ENCODE measurements around the gene CDK5. TPM values are rescaled to one million over a fixed set of nuclear protein-coding genes. Genes with fewer than 3 reads are reported as not detected.

The CDK5 gene
- total RNA-seq: 10 to 100 TPM; 28.2 to 31.6 TPM

DNA sequence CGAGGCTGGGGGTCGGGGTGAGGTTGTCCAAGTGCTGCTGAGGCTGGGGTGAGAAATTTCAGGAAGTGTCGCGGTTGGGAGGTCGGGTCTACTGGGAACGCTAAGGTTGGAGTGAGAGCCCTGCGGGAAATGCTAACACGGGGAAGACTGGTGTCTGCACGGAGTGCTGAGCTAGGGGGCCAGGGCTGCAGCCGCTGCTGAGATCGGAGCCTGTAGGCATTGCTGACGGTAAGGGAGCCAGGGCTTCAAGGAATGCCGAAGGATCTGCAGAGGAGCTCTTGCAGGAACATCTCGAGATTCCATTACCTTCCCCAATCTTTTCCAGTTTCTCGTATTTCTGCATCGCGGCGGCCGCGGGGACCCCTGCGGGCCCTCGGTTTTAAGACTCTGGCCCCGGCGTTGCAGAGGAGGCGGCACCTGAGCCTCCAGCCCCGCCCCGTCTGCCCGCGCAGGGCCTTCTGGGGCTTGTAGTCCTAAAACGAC is at the start of gene CDK5:
CDK5 (minus strand) TSS at position 392 of the 483 bp plus-strand sequence; CDS start at position 343, 49 bp downstream.

DNA sequence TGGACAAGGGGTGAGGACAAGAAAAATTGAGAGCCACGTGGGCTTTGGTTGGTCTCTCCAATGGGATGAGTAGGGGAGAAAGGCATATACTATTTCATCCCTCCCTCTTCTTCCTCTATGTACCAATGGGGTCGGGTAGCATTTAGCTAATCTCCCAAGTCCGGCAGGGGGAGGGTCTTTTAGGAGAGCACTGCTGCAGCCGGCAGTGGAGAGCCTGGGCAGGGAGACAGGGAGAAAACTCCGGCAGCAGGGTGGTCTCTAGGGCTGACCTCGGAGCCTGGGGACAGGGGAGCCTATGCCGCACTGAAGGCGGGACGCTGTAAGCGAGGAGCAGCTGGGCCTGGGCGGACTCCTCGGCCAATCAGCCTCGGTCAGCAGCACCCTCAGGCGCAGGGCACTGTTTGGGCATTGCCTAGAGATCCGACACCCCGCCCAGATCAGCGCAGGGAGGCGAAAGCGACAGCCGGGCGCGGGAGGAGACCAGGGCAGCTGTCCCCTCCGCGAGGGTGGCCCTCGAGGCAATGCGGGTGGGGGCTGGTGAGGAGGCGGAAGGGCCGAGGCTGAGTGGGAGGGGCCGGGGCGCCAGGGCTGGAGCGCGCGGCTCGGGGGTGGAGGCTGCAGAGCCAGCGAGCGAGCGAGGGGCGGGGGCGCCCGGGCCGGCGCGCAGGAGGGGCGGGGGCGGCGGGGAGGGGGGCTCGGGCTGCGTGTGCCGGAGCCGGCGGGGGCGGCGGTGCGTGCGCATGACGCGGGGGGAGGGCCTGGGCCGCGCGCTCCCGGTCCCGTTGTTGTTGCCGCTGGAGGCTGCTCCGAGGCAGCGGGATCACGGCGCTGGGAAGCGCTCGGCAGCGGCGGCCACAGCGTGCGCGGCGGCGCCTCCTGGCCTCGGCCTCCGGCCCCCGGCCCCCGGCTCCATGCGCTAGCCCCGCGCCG is 28.3 kb upstream of the CDK5 start, which contains the start of gene AGAP3:
AGAP3 (plus strand) TSS at position 785 of the 930 bp plus-strand sequence. CDS start 267 bp downstream, outside the sequence.

GRCh38 chr7:151083071-151083823 is 25.6 kb upstream of the CDK5 start, which contains the start of gene TMUB1:
TSS of gene TMUB1 (minus strand) at chr7:151083493. CDS start at chr7:151082563, 930 bp downstream.

GRCh38 chr7:151080522-151081169 is 22.9 kb upstream of the CDK5 start, which contains the start of gene FASTK:
TSS of gene FASTK (minus strand) at chr7:151080809. CDS start at chr7:151080766, 43 bp downstream.

GRCh38 chr7:151059367-151060112 is 1.8 kb upstream of the CDK5 start, which contains the start of gene SLC4A2:
TSS of gene SLC4A2 (plus strand) at chr7:151059589. CDS start at chr7:151061988, 2,399 bp downstream.

GRCh38 chr7:151047976-151048815 is 9.5 kb downstream of the CDK5 start, which contains the start of gene ASIC3:
TSS of gene ASIC3 (plus strand) at chr7:151048531. CDS start at chr7:151048886, 355 bp downstream.

DNA sequence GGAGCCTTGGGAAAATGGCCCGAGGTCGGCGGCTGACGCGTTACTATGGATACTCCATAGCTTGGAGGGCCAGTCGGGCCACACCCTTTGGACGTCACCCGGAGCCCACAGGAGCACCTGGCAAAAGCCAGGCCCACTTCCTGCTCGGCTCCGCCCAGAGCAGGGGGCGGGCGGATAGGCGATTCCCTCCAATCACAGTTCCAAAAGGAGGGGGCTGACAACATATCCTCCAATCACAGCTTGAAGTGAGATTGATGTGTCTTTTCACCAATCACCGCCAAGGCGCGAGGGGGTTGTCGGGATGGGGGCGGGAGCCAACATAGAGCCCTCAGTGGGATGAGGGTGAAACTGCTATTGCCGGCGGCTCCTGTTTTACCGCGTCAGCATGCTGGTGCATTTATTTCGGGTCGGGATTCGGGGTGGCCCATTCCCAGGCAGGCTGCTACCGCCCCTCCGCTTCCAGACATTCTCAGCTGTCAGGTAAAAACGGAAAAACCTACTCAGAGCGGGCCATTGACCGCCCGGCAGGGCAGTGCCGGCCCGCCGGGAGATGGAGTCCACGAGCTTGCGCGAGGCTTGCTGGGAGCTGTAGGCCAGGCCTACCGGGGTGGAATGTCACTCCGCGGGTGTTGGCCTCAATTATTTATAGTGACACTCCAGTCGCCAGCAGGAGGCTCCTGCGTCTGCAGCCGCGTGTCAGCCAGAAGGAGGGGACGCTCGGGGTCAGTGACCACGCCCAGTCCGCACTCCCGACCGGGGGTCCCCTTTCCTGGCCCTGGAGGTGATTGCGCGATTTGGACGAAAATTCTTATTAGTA is 29.4 kb downstream of the CDK5 start, which contains the start of gene ABCB8:
ABCB8 (plus strand) TSS at position 320 of the 817 bp plus-strand sequence; CDS start at position 386, 66 bp downstream.

DNA sequence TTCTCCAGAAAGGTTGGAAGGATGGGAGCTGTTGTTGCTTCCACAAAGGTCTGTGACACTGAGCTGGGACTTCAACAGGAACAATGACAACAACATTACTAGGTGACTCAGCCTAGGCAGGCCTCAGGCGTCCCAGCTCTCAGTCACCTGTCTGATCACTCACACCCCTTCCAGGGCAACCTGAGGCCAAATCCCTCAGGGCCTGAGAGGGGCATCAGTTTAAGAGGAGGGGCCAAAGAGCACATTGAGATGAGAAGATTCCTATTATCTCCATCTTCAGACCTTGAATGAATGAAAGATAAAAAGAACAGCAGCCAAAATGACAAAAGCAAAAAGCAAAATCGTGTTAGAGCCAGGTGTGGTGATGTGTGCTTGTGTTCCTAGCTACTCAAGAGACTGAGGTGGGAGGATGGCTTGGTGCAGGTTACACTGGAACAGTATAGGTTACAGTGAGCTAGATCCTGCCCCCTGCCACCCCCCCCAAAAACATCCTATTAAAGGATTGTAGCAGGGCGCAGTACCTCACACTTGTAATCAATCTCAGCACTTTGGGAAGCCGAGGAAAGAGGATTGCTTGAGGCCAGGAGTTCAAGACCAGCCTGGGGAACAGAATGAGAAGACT is 33.2 kb downstream of the CDK5 start, which contains the start of gene ATG9B:
ATG9B (minus strand) TSS at position 60 of the 622 bp plus-strand sequence. CDS start 71 bp downstream, outside the sequence.

Other genes with a start within 250 kb of the CDK5 start
- not detected for gene AOC1, start 205.4 kb downstream of the CDK5 start, total RNA-seq
- not detected for gene KCNH2, start 79.6 kb downstream of the CDK5 start, total RNA-seq
- 1 to 10 TPM in 1 of 2 donors, under 1 TPM in 1; 0.69 to 7.0 TPM for gene NOS3, start 66.9 kb downstream of the CDK5 start, total RNA-seq
- gene ATG9B, start 33.4 kb downstream of the CDK5 start, total RNA-seq: under 1 TPM in 1 of 2 donors, not detected in 1; under 0.01 TPM
- gene ABCB8, start 29.4 kb downstream of the CDK5 start, total RNA-seq: 10 to 100 TPM; 36.6 to 44.4 TPM
- 1 to 10 TPM in 1 of 2 donors, under 1 TPM in 1; 0.33 to 1.0 TPM for gene ASIC3, start 9.4 kb downstream of the CDK5 start, total RNA-seq
- gene SLC4A2, start 1.7 kb upstream of the CDK5 start, total RNA-seq: 100 to 1,000 TPM in 1 of 2 donors, 10 to 100 TPM in 1; 85.3 to 111 TPM
- gene FASTK, start 22.9 kb upstream of the CDK5 start, total RNA-seq: 10 to 100 TPM; 74.3 to 86.0 TPM
- 10 to 100 TPM; 15.1 to 20.6 TPM for gene TMUB1, start 25.6 kb upstream of the CDK5 start, total RNA-seq
- gene AGAP3, start 28.6 kb upstream of the CDK5 start, total RNA-seq: 100 to 1,000 TPM in 1 of 2 donors, 10 to 100 TPM in 1; 66.1 to 100 TPM
- gene GBX1, start 109.8 kb upstream of the CDK5 start, total RNA-seq: not detected
- not detected for gene ASB10, start 129.4 kb upstream of the CDK5 start, total RNA-seq
- gene H2BK1, start 152.6 kb upstream of the CDK5 start, total RNA-seq: not detected
- gene ABCF2, start 169.3 kb upstream of the CDK5 start, total RNA-seq: 10 to 100 TPM; 54.0 to 78.6 TPM
- gene CHPF2, start 174.6 kb upstream of the CDK5 start, total RNA-seq: 10 to 100 TPM; 32.6 to 37.9 TPM
- gene SMARCD3, start 190.8 kb upstream of the CDK5 start, total RNA-seq: 10 to 100 TPM in 1 of 2 donors, 1 to 10 TPM in 1; 9.0 to 13.1 TPM